Kidney (tissue), 14 donors: ENCODE results near the gene MACROD2. TPM values are rescaled to one million over a fixed set of nuclear protein-coding genes. Genes with fewer than 3 reads are reported as not detected.

Experiments used
- DNase-seq, 5 donors: peaks; one replicate each; pipeline ENCODE4 v3.0.0-alpha.2; 2013 to 2020
- FAIRE-seq: peaks from 2 replicates; lab custom pipeline; 2012; peaks lifted over from hg19 to GRCh38; lab: Jason Lieb, UNC
- H3K27ac ChIP-seq, 2 donors: one replicate each; pipeline ENCODE4 v1.7.0; 2013; ENCODE audit warnings: low read depth in 2 of 2, low read length in 2 of 2, inconsistent platforms in 1 of 2
- H3K27me3 ChIP-seq: one replicate; pipeline ENCODE4 v1.7.1; 2013; ENCODE audit warnings: low read length, inconsistent platforms; ENCODE audit not compliant: control insufficient read depth, insufficient read depth
- H3K36me3 ChIP-seq, 3 donors: one replicate each; pipeline versions ENCODE4 v1.7.0 to v1.7.1; 2013; ENCODE audit warnings: low read length in 3 of 3, control low read depth in 1 of 3, inconsistent platforms in 1 of 3; ENCODE audit not compliant: insufficient read depth in 3 of 3, control insufficient read depth in 2 of 3
- H3K4me1 ChIP-seq, 3 donors: one replicate each; pipeline versions ENCODE4 v1.7.0 to v1.7.1; 2013; ENCODE audit warnings: low read length in 3 of 3, inconsistent platforms in 1 of 3, low read depth in 1 of 3; ENCODE audit not compliant: control insufficient read depth in 2 of 3, insufficient read depth in 2 of 3
- H3K4me3 ChIP-seq, 3 donors: one replicate each; pipeline versions ENCODE4 v1.7.0 to v1.8.1; 2013; ENCODE audit warnings: low read length in 3 of 3, control low read depth in 1 of 3, inconsistent platforms in 1 of 3
- H3K9ac ChIP-seq, 3 donors: one replicate each; pipeline versions ENCODE4 v1.7.0 to v1.7.1; 2013; ENCODE audit warnings: low read length in 3 of 3, control low read depth in 1 of 3, inconsistent platforms in 1 of 3
- H3K9me3 ChIP-seq, 3 donors: one replicate each; pipeline versions ENCODE4 v1.7.0 to v1.7.1; 2013; ENCODE audit warnings: low read length in 3 of 3, control low read depth in 1 of 3, inconsistent platforms in 1 of 3; ENCODE audit not compliant: control insufficient read depth in 2 of 3, insufficient read depth in 1 of 3
- CTCF ChIP-seq: IDR thresholded peaks from 3 replicates; pipeline ENCODE4 v1.5.1; 2012; ENCODE audit warnings: mild to moderate bottlenecking, moderate library complexity, borderline replicate concordance; ENCODE audit not compliant: insufficient read depth; ENCODE audit errors: extremely low read depth
- intact Hi-C: fragments of 100-400 bp; cut with DNase I; formaldehyde crosslinking; loops from one replicate; pipeline ENCODE4 v1.11.1; 2022
- polyA plus RNA-seq: library from polyadenylated mRNA; stranded (reverse); fragments of 350-450 nt; fragmentation: Illumina TruSeq; extraction: RNeasy Lipid Tissue Mini Kit (QIAGEN cat#74804); gene quantifications from one replicate; pipeline ENCODE4 v1.2.3, GENCODE V29; 2014; ENCODE audit warnings: low read depth, low replicate concordance; ENCODE audit not compliant: insufficient read depth
- total RNA-seq: library from RNA; stranded (reverse); fragmentation: NEBNext Ultra II Directional; extraction: Animal tissue kit (Norgen Biotek cat#: 25700); gene quantifications from one replicate; pipeline ENCODE4 v1.2.1, GENCODE V29; 2021
- donor health status: control.
- donor health status: control.
- donor health status: control.
- donor health status: control.
- donor health status: control.
- donor health status: DM: yes; HTN: yes; CAD: no.
- donor health status: Normal renal cell carcinoma (clear cell type).

Gene MACROD2
- total and polyA plus RNA-seq, 2 donors from 2014 or later = 3.0 to 10.0 TPM

DNA sequence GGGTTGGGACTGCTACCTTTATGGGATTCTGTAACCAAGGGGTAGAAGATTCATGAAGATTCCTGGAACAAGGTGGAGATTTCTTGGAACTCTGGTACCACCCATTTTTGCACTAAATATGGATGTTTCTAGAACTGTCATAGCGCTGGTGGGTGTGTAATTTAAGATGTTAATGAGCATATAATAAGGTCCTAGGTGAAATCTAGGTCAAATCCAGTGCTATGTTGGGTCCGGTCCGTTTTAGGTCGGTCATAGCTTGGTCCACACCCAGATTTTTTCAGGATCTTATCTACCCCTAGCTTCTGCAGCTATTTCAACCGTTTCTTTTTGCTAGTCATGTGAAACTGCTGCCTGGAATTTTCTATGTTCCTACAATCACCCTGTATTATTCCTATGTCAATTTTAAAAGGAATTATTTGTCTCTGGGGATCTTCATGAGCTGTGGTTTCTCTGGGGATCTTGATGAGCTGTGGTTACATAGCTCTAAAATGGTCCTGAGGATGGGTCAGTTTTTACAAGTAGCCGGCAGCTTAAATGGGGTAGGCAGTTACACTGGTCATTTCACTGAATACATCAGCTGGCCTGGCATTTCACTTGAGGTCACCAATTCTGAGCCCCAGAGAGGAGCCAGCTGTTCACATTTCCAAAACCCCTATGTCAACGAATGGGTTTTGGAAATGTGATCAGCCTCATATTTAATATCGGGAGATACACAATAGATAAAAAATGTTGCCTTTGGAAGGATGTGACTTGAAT lies 994.4 kb downstream of the MACROD2 start:
- Histone ChIP-seq H3K9me3 (no peaks in the 10 kb centered on the region), H3K4me3 (no peak overlapping the region), H3K4me1 (peaks cover 5 to 8% (median 7%) of the 10 kb centered on the region in 3 donors), H3K27ac (no peak overlapping the region), H3K36me3 (no peaks in the 10 kb centered on the region), H3K27me3 (no peaks in the 10 kb centered on the region), H3K9ac (no peak overlapping the region)
- TF ChIP-seq CTCF = no peak
- FAIRE-seq = no peak
- intact Hi-C loops = no loop called here
- DNase-seq = no peak

- Histone ChIP-seq H3K27me3 (no peaks in the 10 kb centered on the region), H3K9ac (no peak overlapping the region), H3K9me3 (no peaks in the 10 kb centered on the region), H3K27ac (no peak overlapping the region), H3K4me1 (no peaks in the 10 kb centered on the region), H3K4me3 (no peak overlapping the region), H3K36me3 (no peaks in the 10 kb centered on the region)
- intact Hi-C loops = no loop called here
- DNase-seq = no peak
- no peak for TF ChIP-seq CTCF
- FAIRE-seq = no peak
These were observed 995.7 kb downstream of the MACROD2 start for GRCh38 chr20:14991023-14991422.

GRCh38 chr20:14992153-14992552 lies 996.8 kb downstream of the MACROD2 start:
- Histone ChIP-seq H3K27me3 (no peaks in the 10 kb centered on the region), H3K4me3 (no peak overlapping the region), H3K36me3 (no peaks in the 10 kb centered on the region), H3K9ac (no peak overlapping the region), H3K27ac (no peak overlapping the region), H3K9me3 (no peaks in the 10 kb centered on the region), H3K4me1 (no peaks in the 10 kb centered on the region)
- no peak for TF ChIP-seq CTCF
- DNase-seq (no peak), FAIRE-seq (no peak)
- intact Hi-C loops = no loop called here

- no peak overlapping the region for H3K4me3 ChIP-seq
- H3K9me3 ChIP-seq = no peaks in the 10 kb centered on the region
- no peaks in the 10 kb centered on the region for H3K36me3 ChIP-seq
- H3K27me3 ChIP-seq = no peaks in the 10 kb centered on the region
- DNase-seq (no peak), FAIRE-seq (no peak)
- no peak overlapping the region for H3K9ac ChIP-seq
- H3K4me1 ChIP-seq = no peaks in the 10 kb centered on the region
- H3K27ac ChIP-seq = no peak overlapping the region
- no peak for TF ChIP-seq CTCF
- intact Hi-C loops = no loop called here
These were observed 997.6 kb downstream of the MACROD2 start for GRCh38 chr20:14992961-14993360.
